ENCODE measurements around the gene MVP.

The MVP gene

GRCh38 chr16:29841631-29842030 lies 21.4 kb downstream of the MVP start:
- ChIA-PET CTCF (interaction anchor here (0.6 kb wide), 1 partner anchor 29 kb away, joined by 4 read pairs; no protein-coding TSS in a partner anchor), POLR2A (ENCODE audit: low non-redundant PET) (no interaction called here)
- no peak for TF ChIP-seq CTCF (conservative IDR thresholded peaks at IDR 0.05; ENCODE audit: low read depth)
- no peak overlapping the region for H3K27ac ChIP-seq
- no peak for DNase-seq (ENCODE audit: low spot score)

GRCh38 chr16:29842732-29843346 lies 22.6 kb downstream of the MVP start:
- ChIA-PET POLR2A (ENCODE audit: low non-redundant PET) (no interaction called here), CTCF (interaction anchor here (0.6 kb wide), 1 partner anchor 87 kb away, joined by 4 read pairs; no protein-coding TSS in a partner anchor)
- no peak for DNase-seq (ENCODE audit: low spot score)
- no peak for TF ChIP-seq CTCF (conservative IDR thresholded peaks at IDR 0.05; ENCODE audit: low read depth)
- peak overlapping the region; percentile 36 for H3K27ac ChIP-seq

- CTCF ChIA-PET: no interaction called here
- POLR2A ChIA-PET (ENCODE audit: low non-redundant PET): no interaction called here
- DNase-seq (ENCODE audit: low spot score): no peak
- H3K27ac ChIP-seq: peak overlapping the region; percentile 36
- no peak for TF ChIP-seq CTCF (conservative IDR thresholded peaks at IDR 0.05; ENCODE audit: low read depth)
Observed at GRCh38 chr16:29843931-29844330, 23.7 kb downstream of the MVP start.

- H3K27ac ChIP-seq: peak overlapping the region; percentile 36
- POLR2A ChIA-PET (ENCODE audit: low non-redundant PET): no interaction called here
- CTCF ChIA-PET: interaction anchor here (0.6 kb wide), 1 partner anchor 40 kb away, joined by 7 read pairs; no protein-coding TSS in a partner anchor
- no peak for DNase-seq (ENCODE audit: low spot score)
- TF ChIP-seq CTCF (conservative IDR thresholded peaks at IDR 0.05; ENCODE audit: low read depth): no peak
Observed at GRCh38 chr16:29844575-29845331, 24.5 kb downstream of the MVP start.

- no peak for TF ChIP-seq CTCF (conservative IDR thresholded peaks at IDR 0.05; ENCODE audit: low read depth)
- CTCF ChIA-PET: interaction anchor here (0.6 kb wide), 1 partner anchor 41 kb away, joined by 7 read pairs; no protein-coding TSS in a partner anchor
- peak overlapping the region; percentile 36 for H3K27ac ChIP-seq
- DNase-seq (ENCODE audit: low spot score): no peak
- POLR2A ChIA-PET (ENCODE audit: low non-redundant PET): no interaction called here
Observed at GRCh38 chr16:29845656-29846055, 25.4 kb downstream of the MVP start.

GRCh38 chr16:29848420-29849297 lies 28.4 kb downstream of the MVP start:
- ChIA-PET POLR2A (ENCODE audit: low non-redundant PET) (interaction anchor here (0.7 kb wide), 1 partner anchor 17 kb away, joined by 12 read pairs; no protein-coding TSS in a partner anchor), CTCF (interaction anchor here (0.6 to 2.2 kb wide), 21 partner anchors 11 to 1003 kb away, joined by 3 to 15 read pairs (median 4); partner anchors contain the start of genes KIF22, PAGR1 and TUFM)
- H3K27ac ChIP-seq: peak overlapping the region; percentile 20; the same call in 1 of the 2 replicates
- peak; percentile 44 for DNase-seq (ENCODE audit: low spot score)
- TF ChIP-seq CTCF (conservative IDR thresholded peaks at IDR 0.05; ENCODE audit: low read depth): peak; percentile 78
